Tibial nerve (tissue), 4 donors: Measurements from ENCODE around the gene DIP2B. TPM values are rescaled to one million over a fixed set of nuclear protein-coding genes. Genes with fewer than 3 reads are reported as not detected.

ENCODE experiments used
- DNase-seq, 2 donors: peaks; one replicate each; pipeline ENCODE4 v3.0.0-alpha.2; 2019; ENCODE audit warnings: low spot score in 2 of 2
- H3K27ac ChIP-seq, 4 donors: fragments of 200-600 bp; sonication (generic) in 3 of 4; one replicate each; pipeline ENCODE4 v1.5.1; 2017 to 2019; ENCODE audit warnings: mild to moderate bottlenecking in 1 of 4
- H3K27me3 ChIP-seq, 2 donors: fragments of 200-600 bp; sonication (generic) in 1 of 2; one replicate each; pipeline versions ENCODE4 v1.5.1 to v1.6.0; 2017 to 2019
- H3K36me3 ChIP-seq, 3 donors: fragments of 200-600 bp; sonication (generic); one replicate each; pipeline ENCODE4 v1.5.1; 2018 to 2019
- H3K4me1 ChIP-seq, 4 donors: fragments of 200-600 bp; sonication (generic) in 3 of 4; one replicate each; pipeline ENCODE4 v1.5.1; 2017 to 2019
- H3K4me3 ChIP-seq, 4 donors: fragments of 200-600 bp; sonication (generic) in 3 of 4; one replicate each; pipeline ENCODE4 v1.5.1; 2017 to 2019; ENCODE audit warnings: mild to moderate bottlenecking in 1 of 4, moderate library complexity in 1 of 4
- H3K9me3 ChIP-seq, 4 donors: fragments of 200-600 bp; sonication (generic) in 3 of 4; one replicate each; pipeline ENCODE4 v1.5.1; 2017 to 2019
- CTCF ChIP-seq, 5 experiments: fragments of 200-600 bp in 3 of 5; fragments of 450-650 bp in 2 of 5; sonication (generic) in 3 of 5; IDR thresholded peaks; one replicate each; pipeline ENCODE4 v1.5.1; 2016 to 2019; ENCODE audit warnings: antibody characterized with exemption in 5 of 5, mild to moderate bottlenecking in 3 of 5, moderate library complexity in 2 of 5
- EP300 ChIP-seq, 2 donors: sonication (generic); formaldehyde crosslinking; IDR thresholded peaks; one replicate each; pipeline ENCODE4 v1.6.1; 2017; ENCODE audit warnings: antibody characterized with exemption in 2 of 2, mild to moderate bottlenecking in 1 of 2
- POLR2A ChIP-seq, 2 donors: fragments of 450-650 bp; IDR thresholded peaks; one replicate each; pipeline ENCODE4 v1.6.1; 2017; ENCODE audit warnings: antibody characterized with exemption in 2 of 2, mild to moderate bottlenecking in 2 of 2, moderate library complexity in 2 of 2
- WGBS, 2 donors: methylation state at CpG; one replicate each; pipeline ENCODE4 v1.1.5; 2018; 5-methylcytosine and 5-hydroxymethylcytosine counted together
- total RNA-seq, 4 donors: library from RNA; depleted of rRNA; stranded (reverse); fragments of >200 nt; gene quantifications; one replicate each; pipeline ENCODE4 v1.1.0, GENCODE V29; 2016

The DIP2B gene
- total RNA-seq, 4 donors from 2014 or later, result 38.6 to 59.0 (median 44.8) TPM

DNA sequence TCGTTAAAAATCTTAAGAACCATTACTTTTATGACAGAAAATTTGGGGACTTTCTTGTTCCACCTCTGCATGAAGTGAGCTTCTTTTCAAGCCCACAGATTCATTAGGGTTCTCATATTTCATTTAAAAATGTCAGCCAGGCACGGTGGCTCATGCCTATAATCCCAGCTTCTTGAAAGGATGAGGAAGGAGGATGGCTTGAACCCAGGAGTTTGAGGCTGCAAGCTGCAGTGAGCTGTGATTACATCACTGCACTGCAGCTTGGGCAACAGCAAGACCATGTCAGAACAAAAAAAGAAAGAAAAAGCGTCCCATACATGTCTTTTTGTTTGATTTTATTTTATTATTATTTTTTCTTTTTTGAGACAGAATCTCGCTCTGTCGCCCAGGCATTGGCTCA is 215.7 kb downstream of the DIP2B start:
- no peak for TF ChIP-seq POLR2A (IDR thresholded peaks at IDR 0.05)
- TF ChIP-seq CTCF (IDR thresholded peaks at IDR 0.05), result no peak
- TF ChIP-seq EP300 (IDR thresholded peaks at IDR 0.05), result no peak
- Histone ChIP-seq H3K36me3 (peaks cover 0 to 88% (median 23%) of the 10 kb centered on the region in 3 donors), H3K9me3 (no peaks in the 10 kb centered on the region), H3K4me1 (peaks cover 2 to 30% (median 12%) of the 10 kb centered on the region in 4 donors), H3K4me3 (no peak overlapping the region), H3K27me3 (no peaks in the 10 kb centered on the region), H3K27ac (no peak overlapping the region)
- DNase-seq, result no peak
- 80 to 87% methylated on average over 5 of the region's 5 CpGs for WGBS, 2 donors

DNA sequence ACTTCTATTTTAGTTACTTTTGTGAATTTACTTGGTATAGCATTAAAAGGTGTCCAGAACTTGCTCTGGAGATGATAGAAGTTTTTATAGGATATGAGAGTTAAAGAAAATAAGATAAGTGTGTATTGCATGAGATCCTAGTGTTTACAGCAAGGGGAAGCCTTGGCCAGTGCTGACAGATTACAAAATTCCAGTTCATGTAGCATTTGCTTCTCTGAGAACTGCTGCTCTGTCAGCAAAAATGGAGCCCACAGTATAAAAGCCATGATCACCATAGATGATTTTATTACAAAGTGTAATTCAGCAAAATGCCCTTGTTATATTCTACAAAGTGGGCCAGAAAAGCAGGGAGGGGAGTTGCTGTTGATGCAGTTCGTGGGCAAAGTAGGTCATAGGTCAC is 219.1 kb downstream of the DIP2B start:
- H3K27ac ChIP-seq, result peak overlapping the region in 2 of 4 donors; percentile 65 to 71

DNA sequence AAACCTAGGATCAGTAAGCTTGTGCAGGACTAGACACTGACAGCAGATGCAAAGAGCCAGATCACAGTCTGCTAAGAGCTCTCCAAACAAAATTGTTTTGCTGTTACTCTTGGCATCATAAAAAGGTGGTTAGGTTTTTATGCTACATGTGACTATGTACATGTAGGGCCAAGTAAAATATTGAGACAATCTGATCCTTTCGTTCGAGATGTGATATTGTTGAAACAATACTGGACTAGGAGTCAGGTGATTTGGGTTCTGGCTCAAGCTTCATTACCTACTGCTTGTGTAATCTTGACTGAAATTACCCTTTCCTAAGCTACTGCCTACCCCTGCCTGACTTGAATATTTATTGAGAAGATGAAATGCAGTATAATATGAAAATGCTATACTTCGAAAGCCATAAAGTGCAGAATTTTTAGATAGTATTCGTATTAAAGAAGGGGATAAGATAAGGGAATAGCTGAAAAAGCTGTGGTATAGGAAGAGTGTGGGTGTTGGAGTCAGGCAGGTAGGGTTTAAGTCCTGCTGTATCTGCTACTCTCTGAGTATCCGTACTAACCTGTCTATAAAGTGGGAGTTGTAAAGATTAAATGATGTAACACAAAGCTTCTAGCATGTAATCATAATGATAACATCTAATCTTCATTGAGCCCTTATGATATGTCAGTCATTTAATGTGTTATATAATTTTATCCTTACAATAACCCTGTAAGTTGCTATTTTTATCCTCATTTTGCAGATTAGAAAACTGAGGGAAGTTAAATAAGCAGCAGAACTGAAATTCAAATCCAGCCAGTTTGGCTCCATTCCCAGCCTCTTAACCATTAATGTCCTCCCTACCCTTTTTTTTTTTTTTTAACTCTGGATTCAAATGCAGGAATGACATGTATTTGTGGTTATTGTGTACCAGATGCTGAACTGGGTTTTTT is 220.5 kb downstream of the DIP2B start:
- Histone ChIP-seq H3K4me1 (peaks cover 2 to 36% (median 12%) of the 10 kb centered on the region in 4 donors), H3K27me3 (no peaks in the 10 kb centered on the region), H3K36me3 (peaks cover 0 to 84% (median 15%) of the 10 kb centered on the region in 3 donors), H3K27ac (peak overlapping the region in 2 of 4 donors; percentile 65 to 71), H3K9me3 (no peaks in the 10 kb centered on the region), H3K4me3 (no peak overlapping the region)
- TF ChIP-seq CTCF (IDR thresholded peaks at IDR 0.05) (no peak), EP300 (IDR thresholded peaks at IDR 0.05) (peak in 1 of 2 donors; percentile 59), POLR2A (IDR thresholded peaks at IDR 0.05) (no peak)
- peak in 1 of 2 donors; percentile 19 for DNase-seq
- 68 to 77% methylated on average over 5 of the region's 5 CpGs for WGBS, 2 donors

More for the DNA sequence above, 219.1 kb downstream of the DIP2B start:
- Histone ChIP-seq H3K9me3 (no peaks in the 10 kb centered on the region), H3K4me1 (peaks cover 2 to 36% (median 12%) of the 10 kb centered on the region in 4 donors), H3K36me3 (peaks cover 0 to 84% (median 16%) of the 10 kb centered on the region in 3 donors), H3K4me3 (no peak overlapping the region), H3K27me3 (no peaks in the 10 kb centered on the region)
- no peak for DNase-seq
- TF ChIP-seq EP300 (IDR thresholded peaks at IDR 0.05) (no peak), CTCF (IDR thresholded peaks at IDR 0.05) (no peak), POLR2A (IDR thresholded peaks at IDR 0.05) (no peak)
- 26 to 30% methylated on average over 1 of the region's 1 CpG for WGBS, 2 donors

- H3K27ac ChIP-seq, result no peak overlapping the region
- H3K4me1 ChIP-seq, result peaks cover 2 to 36% (median 12%) of the 10 kb centered on the region in 4 donors
- H3K27me3 ChIP-seq, result no peaks in the 10 kb centered on the region
- WGBS, 2 donors, result 96% methylated on average over 2 of the region's 2 CpGs
- TF ChIP-seq CTCF (IDR thresholded peaks at IDR 0.05) (no peak), EP300 (IDR thresholded peaks at IDR 0.05) (no peak), POLR2A (IDR thresholded peaks at IDR 0.05) (no peak)
- DNase-seq, result no peak
- H3K9me3 ChIP-seq, result no peaks in the 10 kb centered on the region
- no peak overlapping the region for H3K4me3 ChIP-seq
- H3K36me3 ChIP-seq, result peaks cover 0 to 86% (median 9%) of the 10 kb centered on the region in 3 donors
Measured at GRCh38 chr12:50727466-50727865, 222.7 kb downstream of the DIP2B start.

DNA sequence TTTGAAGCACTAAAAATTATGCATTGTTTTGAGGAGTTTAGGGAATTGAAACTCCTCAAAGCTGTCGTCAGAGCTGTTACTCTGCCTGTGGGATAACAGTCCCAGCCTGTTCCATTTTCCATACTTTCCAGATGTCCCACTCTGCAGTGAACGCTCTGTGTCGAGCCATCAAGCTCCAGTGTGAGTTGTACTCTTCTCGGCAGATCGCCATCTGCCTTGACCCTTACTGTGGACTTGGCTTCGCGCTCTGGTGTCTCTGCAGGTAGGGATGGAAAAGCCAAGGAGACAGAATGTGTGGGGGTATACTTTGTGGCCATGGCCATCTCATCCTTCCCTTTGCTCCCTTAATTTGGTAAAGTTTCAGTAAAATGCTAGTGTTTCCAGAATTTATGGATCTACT is 223.6 kb downstream of the DIP2B start:
- Histone ChIP-seq H3K27ac (no peak overlapping the region), H3K9me3 (no peaks in the 10 kb centered on the region), H3K4me3 (no peak overlapping the region), H3K4me1 (peaks cover 0 to 27% (median 11%) of the 10 kb centered on the region in 4 donors), H3K36me3 (peaks cover 0 to 86% (median 12%) of the 10 kb centered on the region in 3 donors), H3K27me3 (no peaks in the 10 kb centered on the region)
- 68 to 70% methylated on average over 7 of the region's 7 CpGs for WGBS, 2 donors
- no peak for DNase-seq
- TF ChIP-seq CTCF (IDR thresholded peaks at IDR 0.05) (no peak), POLR2A (IDR thresholded peaks at IDR 0.05) (no peak), EP300 (IDR thresholded peaks at IDR 0.05) (no peak)
